ENCODE measurements around the gene SEMA3D. TPM values are rescaled to one million over a fixed set of nuclear protein-coding genes. Genes with fewer than 3 reads are reported as not detected.

Gene SEMA3D
- total RNA-seq, 1 donor from 2014 or later: 1.4 TPM

- no peak for DNase-seq (ENCODE audit: low spot score)
Observed at GRCh38 chr7:85126383-85126782, 60.5 kb downstream of the SEMA3D start.

- DNase-seq (ENCODE audit: low spot score): no peak
Observed at GRCh38 chr7:85125651-85126131, 61.2 kb downstream of the SEMA3D start.

- DNase-seq (ENCODE audit: low spot score): no peak
Observed at GRCh38 chr7:85125176-85125575, 61.7 kb downstream of the SEMA3D start.

GRCh38 chr7:85119934-85120333 is 66.9 kb downstream of the SEMA3D start:
- no peak for DNase-seq (ENCODE audit: low spot score)

GRCh38 chr7:85115862-85116261 is 71.0 kb downstream of the SEMA3D start:
- DNase-seq (ENCODE audit: low spot score): no peak

GRCh38 chr7:85115006-85115405 is 71.8 kb downstream of the SEMA3D start:
- DNase-seq (ENCODE audit: low spot score): no peak

- DNase-seq (ENCODE audit: low spot score): no peak
Observed at GRCh38 chr7:85114342-85114741, 72.5 kb downstream of the SEMA3D start.

GRCh38 chr7:85111761-85112160 is 75.1 kb downstream of the SEMA3D start:
- DNase-seq (ENCODE audit: low spot score): no peak

GRCh38 chr7:85106719-85107118 is 80.1 kb downstream of the SEMA3D start:
- no peak for DNase-seq (ENCODE audit: low spot score)

GRCh38 chr7:85104432-85105205 is 82.2 kb downstream of the SEMA3D start:
- DNase-seq (ENCODE audit: low spot score): no peak

- no peak for DNase-seq (ENCODE audit: low spot score)
Observed at GRCh38 chr7:85103962-85104361, 82.9 kb downstream of the SEMA3D start.

GRCh38 chr7:85103357-85103756 is 83.5 kb downstream of the SEMA3D start:
- no peak for DNase-seq (ENCODE audit: low spot score)

- no peak for DNase-seq (ENCODE audit: low spot score)
Observed at GRCh38 chr7:85102813-85103350, 84.0 kb downstream of the SEMA3D start.

- DNase-seq (ENCODE audit: low spot score): no peak
Observed at GRCh38 chr7:85101347-85101746, 85.5 kb downstream of the SEMA3D start.

- DNase-seq (ENCODE audit: low spot score): no peak
Observed at GRCh38 chr7:85097844-85098243, 89.0 kb downstream of the SEMA3D start.

GRCh38 chr7:85095806-85096205 is 91.0 kb downstream of the SEMA3D start:
- DNase-seq (ENCODE audit: low spot score): no peak

GRCh38 chr7:85095366-85095765 is 91.5 kb downstream of the SEMA3D start:
- DNase-seq (ENCODE audit: low spot score): no peak

- DNase-seq (ENCODE audit: low spot score): peak; percentile 13
Observed at GRCh38 chr7:85094046-85094725, 92.7 kb downstream of the SEMA3D start.

- no peak for DNase-seq (ENCODE audit: low spot score)
Observed at GRCh38 chr7:85091565-85091928, 95.3 kb downstream of the SEMA3D start.

GRCh38 chr7:85090919-85091564 is 95.8 kb downstream of the SEMA3D start:
- DNase-seq (ENCODE audit: low spot score): no peak

- no peak for DNase-seq (ENCODE audit: low spot score)
Observed at GRCh38 chr7:85090143-85090542, 96.7 kb downstream of the SEMA3D start.

- DNase-seq (ENCODE audit: low spot score): no peak
Observed at GRCh38 chr7:85081846-85082245, 105.0 kb downstream of the SEMA3D start.

All from mucosa of gallbladder (tissue), 1 donor.